ENCODE measurements around the gene UPF1. TPM values are rescaled to one million over a fixed set of nuclear protein-coding genes. Genes with fewer than 3 reads are reported as not detected.

Gene UPF1
- total RNA-seq, 1 donor from 2014 or later, result 110 TPM

DNA sequence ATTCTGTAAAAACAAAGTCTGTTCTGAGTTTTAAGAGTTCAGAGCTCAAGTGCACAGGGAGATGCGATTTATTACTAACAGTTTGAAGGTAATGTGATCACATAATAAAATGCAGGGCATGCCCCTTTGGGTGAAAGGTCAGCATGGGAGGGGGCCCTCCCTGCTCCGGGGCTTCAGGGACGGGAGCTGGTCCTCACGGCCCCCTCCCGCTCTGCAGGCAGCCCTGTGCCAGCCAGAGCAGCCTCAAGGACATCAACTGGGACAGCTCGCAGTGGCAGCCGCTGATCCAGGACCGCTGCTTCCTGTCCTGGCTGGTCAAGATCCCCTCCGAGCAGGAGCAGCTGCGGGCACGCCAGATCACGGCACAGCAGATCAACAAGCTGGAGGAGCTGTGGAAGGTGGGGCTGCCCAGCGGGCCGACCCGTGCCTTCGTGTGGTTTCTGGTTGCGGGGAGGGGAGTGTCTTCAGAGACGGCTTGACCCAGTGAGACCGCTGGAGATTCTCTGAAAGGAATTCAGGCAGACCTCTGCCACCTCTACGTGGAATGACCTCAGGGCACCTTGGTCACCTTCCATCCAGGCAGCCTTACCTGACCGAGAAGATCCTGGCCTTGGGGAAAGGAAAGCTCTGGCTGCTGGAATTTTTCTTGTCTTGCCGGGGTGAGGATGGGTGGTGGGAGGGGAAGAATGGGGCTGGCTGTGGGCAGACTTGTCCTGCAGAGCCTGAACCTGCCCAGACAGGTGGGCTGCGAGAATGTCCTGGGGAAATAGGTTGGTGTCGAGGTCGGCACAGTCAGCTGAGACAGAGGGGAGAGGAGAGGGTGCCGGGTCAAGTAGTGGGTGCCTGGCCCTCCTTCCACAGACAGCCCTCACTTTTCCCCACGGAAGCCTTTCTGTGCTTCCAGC, 19.0 kb downstream of the UPF1 start:
- no peak overlapping the region for H3K4me3 Mint-ChIP-seq
- intact Hi-C loops (cut with micrococcal nuclease), result no loop called here
- DNase-seq, result no peak
- H3K36me3 Mint-ChIP-seq (ENCODE audit: low read depth), result peaks cover 62% of the 10 kb centered on the region
- H3K27me3 Mint-ChIP-seq, result no peaks in the 10 kb centered on the region
- H3K9me3 Mint-ChIP-seq, result no peaks in the 10 kb centered on the region
- H3K4me1 Mint-ChIP-seq, result peaks cover 25% of the 10 kb centered on the region
- no peak overlapping the region for H3K27ac Mint-ChIP-seq

DNA sequence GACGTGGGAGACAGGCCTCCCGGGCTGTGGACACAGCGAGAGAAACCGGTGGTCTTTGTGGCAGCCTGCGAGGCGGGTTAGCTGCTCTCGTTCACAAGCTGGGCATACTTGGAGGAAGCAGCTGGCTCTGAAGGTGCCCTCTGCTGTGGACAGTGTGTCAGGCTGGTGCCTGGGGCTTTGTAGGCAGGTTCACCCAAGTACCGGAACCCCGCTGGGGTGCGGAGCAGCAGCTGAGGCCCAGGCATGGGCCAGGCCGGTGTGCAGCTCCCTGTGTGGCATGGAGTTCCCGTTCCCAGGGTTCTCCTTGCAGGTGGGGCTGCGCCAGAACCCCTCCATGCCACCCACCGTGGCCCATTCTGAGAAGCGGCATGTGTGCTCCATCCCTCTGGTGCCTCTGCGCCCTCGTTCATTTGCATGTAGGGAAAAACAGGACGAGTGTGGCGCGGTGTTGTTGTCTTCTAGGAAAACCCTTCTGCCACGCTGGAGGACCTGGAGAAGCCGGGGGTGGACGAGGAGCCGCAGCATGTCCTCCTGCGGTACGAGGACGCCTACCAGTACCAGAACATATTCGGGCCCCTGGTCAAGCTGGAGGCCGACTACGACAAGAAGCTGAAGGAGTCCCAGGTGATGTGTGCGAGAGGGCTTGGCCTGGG, 20.0 kb downstream of the UPF1 start:
- Mint-ChIP-seq H3K36me3 (ENCODE audit: low read depth) (peaks cover 69% of the 10 kb centered on the region), H3K4me1 (peaks cover 20% of the 10 kb centered on the region), H3K27me3 (no peaks in the 10 kb centered on the region), H3K4me3 (no peak overlapping the region), H3K9me3 (no peaks in the 10 kb centered on the region), H3K27ac (no peak overlapping the region)
- intact Hi-C loops (cut with micrococcal nuclease), result no loop called here
- DNase-seq, result no peak

DNA sequence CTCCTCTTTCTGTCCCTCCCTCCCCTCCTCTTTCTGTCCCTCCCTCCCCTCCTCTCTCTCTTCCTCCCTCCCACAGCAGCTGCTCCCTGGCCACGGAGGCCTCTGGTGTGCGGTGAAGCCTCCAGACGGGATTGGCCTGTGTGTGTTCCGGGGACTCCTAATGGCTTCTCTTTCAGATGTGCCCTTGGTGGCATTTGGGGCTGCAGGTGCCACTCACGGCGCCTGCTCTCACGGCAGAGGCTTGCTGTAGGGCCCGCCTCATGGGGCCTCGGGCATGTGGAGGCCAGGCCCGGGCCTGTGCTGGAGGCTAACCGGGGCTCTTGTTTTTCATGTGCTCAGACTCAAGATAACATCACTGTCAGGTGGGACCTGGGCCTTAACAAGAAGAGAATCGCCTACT, 20.9 kb downstream of the UPF1 start:
- no peak for DNase-seq
- H3K9me3 Mint-ChIP-seq, result no peaks in the 10 kb centered on the region
- no peak overlapping the region for H3K27ac Mint-ChIP-seq
- H3K36me3 Mint-ChIP-seq (ENCODE audit: low read depth), result peaks cover 66% of the 10 kb centered on the region
- no peak overlapping the region for H3K4me3 Mint-ChIP-seq
- H3K4me1 Mint-ChIP-seq, result peaks cover 14% of the 10 kb centered on the region
- H3K27me3 Mint-ChIP-seq, result no peaks in the 10 kb centered on the region
- intact Hi-C loops (cut with micrococcal nuclease), result no loop called here

DNA sequence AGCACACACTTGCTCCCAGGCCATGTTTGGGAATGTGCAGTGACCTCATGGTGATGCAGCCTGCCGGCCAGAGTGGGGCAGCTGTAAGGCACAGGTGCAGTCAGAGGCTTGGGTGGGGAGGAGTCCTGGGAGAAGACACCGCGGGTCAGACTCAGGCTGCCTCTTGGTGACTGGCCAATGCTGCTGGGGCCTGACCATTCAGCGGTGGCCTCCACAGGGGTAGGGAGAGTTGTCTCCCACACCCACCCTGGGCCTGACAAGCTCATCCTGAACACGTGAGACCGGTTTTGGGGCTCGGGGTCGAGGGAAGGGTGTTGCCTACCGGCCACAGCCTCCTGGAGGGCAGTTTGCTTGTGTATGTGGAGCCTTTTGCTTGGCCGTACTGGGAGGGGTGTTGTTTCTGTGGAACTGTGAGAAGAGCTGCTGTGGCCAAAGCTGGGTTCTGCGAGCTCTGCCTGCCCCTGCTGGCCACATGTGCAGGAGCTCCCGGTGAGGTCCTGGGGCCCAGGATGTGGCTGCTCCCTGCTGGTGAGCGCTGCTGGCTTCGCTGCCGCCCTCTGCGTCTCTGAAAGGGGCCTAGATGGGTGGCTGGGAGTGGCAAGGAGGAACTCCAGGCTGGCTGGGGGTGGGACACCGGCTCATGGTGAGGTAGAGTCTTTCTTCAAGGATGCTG, 22.1 kb downstream of the UPF1 start:
- Mint-ChIP-seq H3K4me3 (no peak overlapping the region), H3K36me3 (ENCODE audit: low read depth) (peaks cover 65% of the 10 kb centered on the region), H3K9me3 (no peaks in the 10 kb centered on the region), H3K4me1 (peaks cover 12% of the 10 kb centered on the region), H3K27me3 (no peaks in the 10 kb centered on the region), H3K27ac (no peak overlapping the region)
- DNase-seq, result no peak
- intact Hi-C loops (cut with micrococcal nuclease), result no loop called here

DNA sequence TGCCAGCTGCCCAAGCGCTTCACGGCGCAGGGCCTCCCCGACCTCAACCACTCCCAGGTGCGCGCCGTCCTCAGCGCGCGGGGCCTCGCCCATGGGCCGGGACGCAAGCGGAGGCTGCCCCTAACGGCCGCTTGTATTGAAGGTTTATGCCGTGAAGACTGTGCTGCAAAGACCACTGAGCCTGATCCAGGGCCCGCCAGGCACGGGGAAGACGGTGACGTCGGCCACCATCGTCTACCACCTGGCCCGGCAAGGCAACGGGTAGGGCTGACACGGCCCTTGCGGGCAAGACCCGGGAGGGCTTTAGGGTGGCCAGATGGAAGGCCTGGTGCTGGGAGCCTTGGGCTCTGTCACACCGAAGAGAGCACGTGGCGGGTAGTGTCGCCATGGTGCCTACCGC, 23.2 kb downstream of the UPF1 start:
- Mint-ChIP-seq H3K9me3 (no peaks in the 10 kb centered on the region), H3K4me3 (no peak overlapping the region), H3K36me3 (ENCODE audit: low read depth) (peaks cover 57% of the 10 kb centered on the region), H3K4me1 (peaks cover 3% of the 10 kb centered on the region), H3K27ac (no peak overlapping the region), H3K27me3 (no peaks in the 10 kb centered on the region)
- intact Hi-C loops (cut with micrococcal nuclease), result no loop called here
- DNase-seq, result no peak

DNA sequence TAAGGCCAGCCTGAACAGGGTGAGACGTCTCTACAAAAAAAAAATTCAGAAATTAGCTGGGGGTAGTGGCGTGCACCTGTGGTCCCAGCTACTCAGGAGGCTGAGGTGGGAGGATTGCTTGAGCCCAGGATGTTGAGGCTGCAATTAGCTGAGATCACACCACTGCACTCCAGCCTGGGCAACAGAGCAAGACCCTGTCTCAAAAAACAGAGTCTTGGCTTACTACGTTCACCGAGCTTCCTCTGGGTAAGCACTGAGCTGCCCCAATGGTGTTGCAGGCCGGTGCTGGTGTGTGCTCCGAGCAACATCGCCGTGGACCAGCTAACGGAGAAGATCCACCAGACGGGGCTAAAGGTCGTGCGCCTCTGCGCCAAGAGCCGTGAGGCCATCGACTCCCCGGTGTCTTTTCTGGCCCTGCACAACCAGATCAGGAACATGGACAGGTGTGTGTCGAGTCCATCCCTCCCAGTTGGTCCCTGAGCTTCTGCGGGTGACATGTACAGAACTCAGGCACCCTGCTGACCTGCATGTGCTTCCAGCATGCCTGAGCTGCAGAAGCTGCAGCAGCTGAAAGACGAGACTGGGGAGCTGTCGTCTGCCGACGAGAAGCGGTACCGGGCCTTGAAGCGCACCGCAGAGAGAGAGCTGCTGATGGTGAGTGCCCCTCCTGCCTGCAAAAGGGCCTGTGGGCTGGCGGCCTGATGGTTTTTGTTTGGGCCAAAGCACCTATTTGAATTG, 24.1 kb downstream of the UPF1 start:
- no peak overlapping the region for H3K4me3 Mint-ChIP-seq
- intact Hi-C loops (cut with micrococcal nuclease), result no loop called here
- no peak for DNase-seq
- no peak overlapping the region for H3K27ac Mint-ChIP-seq
- H3K9me3 Mint-ChIP-seq, result no peaks in the 10 kb centered on the region
- peaks cover 55% of the 10 kb centered on the region for H3K36me3 Mint-ChIP-seq (ENCODE audit: low read depth)
- no peaks in the 10 kb centered on the region for H3K27me3 Mint-ChIP-seq
- no peaks in the 10 kb centered on the region for H3K4me1 Mint-ChIP-seq

DNA sequence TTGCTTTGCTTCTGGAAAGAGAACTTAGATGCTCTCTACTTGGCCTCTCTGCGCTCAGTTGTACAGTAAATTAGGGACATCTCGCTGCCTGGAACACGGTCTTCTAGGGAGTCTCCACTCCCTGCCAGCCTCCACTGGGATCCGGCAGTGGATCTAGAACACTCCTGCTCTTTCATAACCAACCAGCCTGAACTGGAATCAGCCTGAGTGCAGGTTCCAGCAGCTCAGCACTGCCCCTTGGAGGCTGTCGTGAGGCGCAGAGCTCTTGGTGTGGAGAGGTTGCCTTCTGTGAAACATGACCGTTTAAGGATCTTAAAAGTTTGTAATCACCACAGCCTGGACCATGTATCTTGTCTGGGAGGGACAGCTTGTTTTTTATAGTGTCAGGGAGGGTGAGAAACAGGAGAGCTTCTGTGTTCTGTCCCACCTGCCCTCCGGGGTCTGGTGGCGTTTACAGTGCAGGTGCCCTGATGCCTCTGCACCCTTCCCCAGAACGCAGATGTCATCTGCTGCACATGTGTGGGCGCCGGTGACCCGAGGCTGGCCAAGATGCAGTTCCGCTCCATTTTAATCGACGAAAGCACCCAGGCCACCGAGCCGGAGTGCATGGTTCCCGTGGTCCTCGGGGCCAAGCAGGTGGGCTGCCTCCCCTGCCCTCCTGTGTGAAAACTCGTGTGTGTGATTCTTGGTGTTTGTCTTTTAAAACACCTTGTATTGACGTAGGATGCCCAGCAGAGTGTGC, 24.8 kb downstream of the UPF1 start:
- H3K36me3 Mint-ChIP-seq (ENCODE audit: low read depth), result peaks cover 55% of the 10 kb centered on the region
- H3K27ac Mint-ChIP-seq, result no peak overlapping the region
- no peak overlapping the region for H3K4me3 Mint-ChIP-seq
- no peaks in the 10 kb centered on the region for H3K4me1 Mint-ChIP-seq
- no peaks in the 10 kb centered on the region for H3K9me3 Mint-ChIP-seq
- H3K27me3 Mint-ChIP-seq, result no peaks in the 10 kb centered on the region
- DNase-seq, result no peak
- intact Hi-C loops (cut with micrococcal nuclease), result no loop called here

DNA sequence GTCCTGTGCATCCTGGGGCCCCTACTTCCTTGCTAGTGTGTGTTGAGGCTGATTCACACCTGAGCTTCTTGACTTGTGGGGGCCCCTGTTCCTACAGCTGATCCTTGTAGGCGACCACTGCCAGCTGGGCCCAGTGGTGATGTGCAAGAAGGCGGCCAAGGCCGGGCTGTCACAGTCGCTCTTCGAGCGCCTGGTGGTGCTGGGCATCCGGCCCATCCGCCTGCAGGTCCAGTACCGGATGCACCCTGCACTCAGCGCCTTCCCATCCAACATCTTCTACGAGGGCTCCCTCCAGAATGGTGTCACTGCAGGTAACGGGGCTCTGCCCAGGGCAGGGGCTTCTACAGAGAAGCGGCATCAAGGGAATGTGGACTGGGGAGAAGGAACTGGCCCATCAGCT, 25.5 kb downstream of the UPF1 start:
- H3K4me3 Mint-ChIP-seq, result no peak overlapping the region
- peaks cover 56% of the 10 kb centered on the region for H3K36me3 Mint-ChIP-seq (ENCODE audit: low read depth)
- intact Hi-C loops (cut with micrococcal nuclease), result no loop called here
- DNase-seq, result no peak
- H3K27ac Mint-ChIP-seq, result no peak overlapping the region
- no peaks in the 10 kb centered on the region for H3K4me1 Mint-ChIP-seq
- H3K9me3 Mint-ChIP-seq, result no peaks in the 10 kb centered on the region
- no peaks in the 10 kb centered on the region for H3K27me3 Mint-ChIP-seq

DNA sequence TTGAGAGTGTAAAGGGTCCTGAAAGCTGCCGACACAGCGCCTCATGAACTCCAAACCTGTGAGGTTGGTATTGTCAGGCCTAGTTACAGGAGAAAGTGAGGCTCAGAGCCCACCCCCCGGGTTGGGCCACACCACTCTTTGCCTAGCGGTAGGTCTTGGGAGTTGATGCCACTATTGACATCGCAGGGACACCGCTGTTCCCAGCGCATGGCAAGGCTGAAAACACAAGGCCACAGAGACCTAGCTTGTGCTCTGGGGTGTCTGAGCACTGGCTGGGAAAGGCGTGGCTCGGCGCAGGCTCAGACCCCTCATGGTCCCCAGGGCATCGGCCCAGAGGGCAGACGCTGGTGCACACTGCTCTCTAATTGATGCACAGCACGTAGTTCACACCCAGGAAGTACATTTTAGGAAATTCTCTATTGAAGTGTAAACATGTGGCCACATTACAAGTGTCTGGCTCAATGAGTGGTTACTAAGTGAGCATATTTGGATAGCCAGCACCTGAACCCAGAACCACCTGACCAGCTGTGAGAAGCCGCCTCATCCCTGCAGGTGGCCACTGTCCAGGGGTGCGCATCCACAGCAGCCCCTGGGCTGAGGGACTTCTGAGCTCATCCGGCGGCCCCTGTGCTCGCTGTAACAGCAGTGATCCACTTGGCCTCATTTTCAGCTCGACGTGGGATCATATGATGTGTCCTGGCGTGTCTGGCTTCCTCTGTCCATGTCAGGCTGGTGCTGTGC, 27.3 kb downstream of the UPF1 start:
- no peak overlapping the region for H3K4me3 Mint-ChIP-seq
- no peaks in the 10 kb centered on the region for H3K9me3 Mint-ChIP-seq
- no peak for DNase-seq
- H3K36me3 Mint-ChIP-seq (ENCODE audit: low read depth), result peaks cover 58% of the 10 kb centered on the region
- intact Hi-C loops (cut with micrococcal nuclease), result no loop called here
- no peaks in the 10 kb centered on the region for H3K27me3 Mint-ChIP-seq
- no peaks in the 10 kb centered on the region for H3K4me1 Mint-ChIP-seq
- no peak overlapping the region for H3K27ac Mint-ChIP-seq

DNA sequence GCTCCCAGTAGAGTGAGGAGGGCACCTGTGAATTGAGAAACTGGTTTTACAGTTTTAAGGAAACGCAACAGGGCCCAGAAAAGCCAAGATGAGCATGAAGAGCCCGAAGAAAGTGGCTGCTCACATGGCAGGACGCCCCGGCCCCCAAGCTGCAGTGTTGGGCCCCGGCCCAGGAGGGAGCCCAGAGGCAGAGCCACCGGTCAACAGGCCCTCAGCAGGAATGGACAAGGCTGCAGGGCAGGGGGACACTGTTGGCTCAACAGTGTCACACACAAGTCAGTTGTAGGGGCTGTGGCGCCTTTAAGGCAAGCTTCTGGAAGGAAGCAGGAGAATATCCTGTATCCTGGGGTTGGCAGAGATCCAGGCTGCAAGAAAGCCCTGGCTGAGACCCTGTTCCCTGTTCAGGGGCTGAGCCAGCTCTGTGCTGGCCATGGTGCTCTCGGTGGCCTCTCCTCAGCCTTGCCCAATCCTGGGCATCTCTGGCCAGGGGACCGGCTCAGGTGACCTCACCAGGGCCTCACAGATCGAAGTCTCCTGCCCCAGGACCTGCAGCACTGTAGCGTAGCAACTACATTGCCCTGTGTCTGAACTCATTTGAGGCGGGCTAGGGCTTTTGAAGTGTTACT, 28.0 kb downstream of the UPF1 start:
- DNase-seq, result no peak
- H3K9me3 Mint-ChIP-seq, result no peaks in the 10 kb centered on the region
- no peak overlapping the region for H3K27ac Mint-ChIP-seq
- peaks cover 56% of the 10 kb centered on the region for H3K36me3 Mint-ChIP-seq (ENCODE audit: low read depth)
- H3K27me3 Mint-ChIP-seq, result no peaks in the 10 kb centered on the region
- intact Hi-C loops (cut with micrococcal nuclease), result loop anchor here (10.0 kb wide), 1 partner anchor 75 kb away; no protein-coding TSS in a partner anchor
- no peak overlapping the region for H3K4me3 Mint-ChIP-seq
- H3K4me1 Mint-ChIP-seq, result no peaks in the 10 kb centered on the region

DNA sequence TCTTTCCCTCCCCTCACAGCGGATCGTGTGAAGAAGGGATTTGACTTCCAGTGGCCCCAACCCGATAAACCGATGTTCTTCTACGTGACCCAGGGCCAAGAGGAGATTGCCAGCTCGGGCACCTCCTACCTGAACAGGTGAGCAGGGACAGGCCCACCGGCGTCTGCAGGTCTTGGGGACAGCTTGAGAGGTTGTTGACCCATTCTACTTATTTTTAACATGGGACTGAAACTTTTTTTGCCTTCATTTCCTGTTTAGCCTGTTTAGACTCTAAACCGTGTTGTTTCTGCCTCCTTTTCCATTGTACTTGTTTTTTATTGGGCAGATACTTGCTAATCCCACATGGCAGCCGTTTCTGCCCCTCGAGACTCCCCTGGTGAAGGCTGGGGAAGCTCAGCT, 28.5 kb downstream of the UPF1 start:
- Mint-ChIP-seq H3K4me1 (no peaks in the 10 kb centered on the region), H3K9me3 (no peaks in the 10 kb centered on the region), H3K27me3 (no peaks in the 10 kb centered on the region), H3K27ac (no peak overlapping the region), H3K36me3 (ENCODE audit: low read depth) (peaks cover 52% of the 10 kb centered on the region), H3K4me3 (no peak overlapping the region)
- DNase-seq, result no peak
- intact Hi-C loops (cut with micrococcal nuclease), result loop anchor here (10.0 kb wide), 1 partner anchor 76 kb away; no protein-coding TSS in a partner anchor

DNA sequence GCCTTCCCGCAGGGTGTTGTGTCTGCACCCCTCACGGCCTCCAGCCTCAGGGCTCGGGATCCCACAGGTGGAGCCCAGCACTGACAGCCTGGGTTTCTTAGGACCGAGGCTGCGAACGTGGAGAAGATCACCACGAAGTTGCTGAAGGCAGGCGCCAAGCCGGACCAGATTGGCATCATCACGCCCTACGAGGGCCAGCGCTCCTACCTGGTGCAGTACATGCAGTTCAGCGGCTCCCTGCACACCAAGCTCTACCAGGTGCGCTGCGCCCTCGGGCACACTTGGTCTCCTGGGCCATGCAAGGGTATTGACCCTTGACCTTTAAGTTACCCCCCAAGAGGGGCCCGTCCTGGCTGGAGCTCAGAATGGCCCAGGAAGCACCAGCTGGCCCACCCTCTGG, 29.0 kb downstream of the UPF1 start:
- intact Hi-C loops (cut with micrococcal nuclease), result loop anchor here (10.0 kb wide), 1 partner anchor 76 kb away; no protein-coding TSS in a partner anchor
- DNase-seq, result no peak
- Mint-ChIP-seq H3K27ac (no peak overlapping the region), H3K4me3 (no peak overlapping the region), H3K4me1 (no peaks in the 10 kb centered on the region), H3K27me3 (no peaks in the 10 kb centered on the region), H3K9me3 (no peaks in the 10 kb centered on the region), H3K36me3 (ENCODE audit: low read depth) (peaks cover 48% of the 10 kb centered on the region)

Measured in activated CD4-positive, alpha-beta T cell treated with anti-CD3 and anti-CD28 coated beads, Interleukin-2, amount 10 ng/mL, durations not matched to agents 24 days and 14 days (primary cell).